DND-41 (cell line): Measurements from ENCODE around the gene PSTPIP2.

Experiments
- ATAC-seq: fragments of 200-7000 bp; cut with Tn5 transposase; 3 replicates; pipeline ENCODE4 v1.9.1; 2021; ENCODE audit warnings: low read depth; ENCODE audit not compliant: insufficient read depth
- DNase-seq: peaks from one replicate; pipeline ENCODE4 v3.0.0-alpha.2; 2020
- H2AFZ ChIP-seq: 2 replicates; pipeline ENCODE4 v1.6.0; 2012; ENCODE audit warnings: low read depth, low read length
- H3K27ac ChIP-seq: 2 replicates; pipeline ENCODE4 v1.5.1; 2012; ENCODE audit warnings: low read length, inconsistent platforms
- H3K27me3 ChIP-seq: fragments of 200-600 bp; sonication (generic); 2 replicates; pipeline ENCODE4 v1.6.0; 2012; ENCODE audit warnings: low read length, mild to moderate bottlenecking, inconsistent platforms; ENCODE audit not compliant: insufficient read depth, poor library complexity
- H3K36me3 ChIP-seq: 2 replicates; pipeline ENCODE4 v1.5.1; 2012; ENCODE audit warnings: low read length, inconsistent platforms; ENCODE audit not compliant: insufficient read depth
- H3K4me1 ChIP-seq: 2 replicates; pipeline ENCODE4 v1.5.1; 2012; ENCODE audit warnings: mild to moderate bottlenecking, low read length; ENCODE audit not compliant: insufficient read depth
- H3K4me2 ChIP-seq: 2 replicates; pipeline ENCODE4 v1.6.0; 2012; ENCODE audit warnings: mild to moderate bottlenecking, moderate library complexity, low read length, inconsistent platforms; ENCODE audit not compliant: insufficient read depth
- H3K4me3 ChIP-seq, 2 experiments: fragments of 200-600 bp in 1 of 2; shearing (Covaris generic) in 1 of 2; 2 replicates each; pipeline ENCODE4 v1.5.1; 2012 to 2016; ENCODE audit warnings: inconsistent platforms in 2 of 2, low read length in 2 of 2, mild to moderate bottlenecking in 2 of 2, low read depth in 1 of 2, moderate library complexity in 1 of 2
- H3K79me2 ChIP-seq: 2 replicates; pipeline ENCODE4 v1.6.0; 2012; ENCODE audit warnings: low read length, inconsistent platforms; ENCODE audit not compliant: insufficient read depth
- H3K9ac ChIP-seq: 2 replicates; pipeline ENCODE4 v1.6.0; 2012; ENCODE audit warnings: low read depth, mild to moderate bottlenecking, inconsistent platforms, low read length, moderate library complexity
- H3K9me3 ChIP-seq: 2 replicates; pipeline ENCODE4 v1.5.1; 2012; ENCODE audit warnings: low read length, moderate library complexity, mild to moderate bottlenecking, inconsistent platforms; ENCODE audit not compliant: insufficient read depth, severe bottlenecking
- H4K20me1 ChIP-seq: 2 replicates; pipeline ENCODE4 v1.6.0; 2012; ENCODE audit warnings: low read length; ENCODE audit not compliant: insufficient read depth
- EZH2 ChIP-seq: IDR thresholded peaks from 3 replicates; pipeline ENCODE4 v1.6.1; 2012; ENCODE audit warnings: borderline replicate concordance, low read depth, mild to moderate bottlenecking, moderate library complexity, low read length, inconsistent platforms; ENCODE audit not compliant: severe bottlenecking
- TF ChIP-seq, protein P1 (sequence below): IDR thresholded peaks from 2 replicates; pipeline ENCODE4 v1.5.1; 2012; ENCODE audit warnings: borderline replicate concordance, low read length, moderate library complexity, mild to moderate bottlenecking; ENCODE audit not compliant: poor library complexity, severe bottlenecking; ENCODE audit errors: extremely low read depth

The PSTPIP2 gene

GRCh38 chr18:45951016-45951714 lies 120.9 kb downstream of the PSTPIP2 start:
- H3K4me2 ChIP-seq = no peak overlapping the region
- H2AFZ ChIP-seq = no peak overlapping the region
- no peak overlapping the region for H3K9ac ChIP-seq
- peaks cover 5% of the 10 kb centered on the region for H3K79me2 ChIP-seq
- DNase-seq = no peak
- H4K20me1 ChIP-seq = 0 out of 2 replicates have a peak, but pooled peaks cover 3% of the 10 kb centered on the region
- no peaks in the 10 kb centered on the region for H3K4me1 ChIP-seq
- no peak for ATAC-seq
- no peak for TF ChIP-seq EZH2
- TF ChIP-seq, protein P1, sequence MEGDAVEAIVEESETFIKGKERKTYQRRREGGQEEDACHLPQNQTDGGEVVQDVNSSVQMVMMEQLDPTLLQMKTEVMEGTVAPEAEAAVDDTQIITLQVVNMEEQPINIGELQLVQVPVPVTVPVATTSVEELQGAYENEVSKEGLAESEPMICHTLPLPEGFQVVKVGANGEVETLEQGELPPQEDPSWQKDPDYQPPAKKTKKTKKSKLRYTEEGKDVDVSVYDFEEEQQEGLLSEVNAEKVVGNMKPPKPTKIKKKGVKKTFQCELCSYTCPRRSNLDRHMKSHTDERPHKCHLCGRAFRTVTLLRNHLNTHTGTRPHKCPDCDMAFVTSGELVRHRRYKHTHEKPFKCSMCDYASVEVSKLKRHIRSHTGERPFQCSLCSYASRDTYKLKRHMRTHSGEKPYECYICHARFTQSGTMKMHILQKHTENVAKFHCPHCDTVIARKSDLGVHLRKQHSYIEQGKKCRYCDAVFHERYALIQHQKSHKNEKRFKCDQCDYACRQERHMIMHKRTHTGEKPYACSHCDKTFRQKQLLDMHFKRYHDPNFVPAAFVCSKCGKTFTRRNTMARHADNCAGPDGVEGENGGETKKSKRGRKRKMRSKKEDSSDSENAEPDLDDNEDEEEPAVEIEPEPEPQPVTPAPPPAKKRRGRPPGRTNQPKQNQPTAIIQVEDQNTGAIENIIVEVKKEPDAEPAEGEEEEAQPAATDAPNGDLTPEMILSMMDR = no peak
- H3K27me3 ChIP-seq = no peaks in the 10 kb centered on the region
- H3K4me3 ChIP-seq = no peak overlapping the region
- H3K9me3 ChIP-seq = no peaks in the 10 kb centered on the region
- peaks cover 92% of the 10 kb centered on the region for H3K36me3 ChIP-seq
- no peak overlapping the region for H3K27ac ChIP-seq

GRCh38 chr18:45945669-45946068 lies 126.4 kb downstream of the PSTPIP2 start:
- Histone ChIP-seq H3K9ac (no peak overlapping the region), H2AFZ (no peak overlapping the region), H3K9me3 (no peaks in the 10 kb centered on the region), H4K20me1 (no peaks in the 10 kb centered on the region), H3K79me2 (no peaks in the 10 kb centered on the region), H3K27ac (no peak overlapping the region), H3K4me1 (no peaks in the 10 kb centered on the region), H3K36me3 (peaks cover 91% of the 10 kb centered on the region), H3K27me3 (no peaks in the 10 kb centered on the region), H3K4me3 (no peak overlapping the region), H3K4me2 (no peak overlapping the region)
- no peak for TF ChIP-seq EZH2
- DNase-seq (no peak), ATAC-seq (no peak)

GRCh38 chr18:45940724-45941123 lies 131.3 kb downstream of the PSTPIP2 start:
- Histone ChIP-seq H3K27ac (no peak overlapping the region), H2AFZ (no peak overlapping the region), H3K4me2 (no peak overlapping the region), H3K4me3 (no peak overlapping the region), H3K9me3 (no peaks in the 10 kb centered on the region), H3K4me1 (no peaks in the 10 kb centered on the region), H3K36me3 (peaks cover 78% of the 10 kb centered on the region), H3K79me2 (no peaks in the 10 kb centered on the region), H3K9ac (no peak overlapping the region), H4K20me1 (no peaks in the 10 kb centered on the region), H3K27me3 (no peaks in the 10 kb centered on the region)
- DNase-seq (no peak), ATAC-seq (no peak)
- TF ChIP-seq, protein P1 = no peak
- TF ChIP-seq EZH2 = no peak

- no peaks in the 10 kb centered on the region for H3K27me3 ChIP-seq
- H3K4me2 ChIP-seq = no peak overlapping the region
- H3K4me1 ChIP-seq = no peaks in the 10 kb centered on the region
- no peaks in the 10 kb centered on the region for H3K79me2 ChIP-seq
- H3K9me3 ChIP-seq = no peaks in the 10 kb centered on the region
- H3K9ac ChIP-seq = no peak overlapping the region
- H3K4me3 ChIP-seq = no peak overlapping the region
- peaks cover 72% of the 10 kb centered on the region for H3K36me3 ChIP-seq
- H4K20me1 ChIP-seq = no peaks in the 10 kb centered on the region
- ATAC-seq (no peak), DNase-seq (no peak)
- H2AFZ ChIP-seq = no peak overlapping the region
- TF ChIP-seq, protein P1 = no peak
- TF ChIP-seq EZH2 = no peak
- no peak overlapping the region for H3K27ac ChIP-seq
Observed at GRCh38 chr18:45939236-45939635, 132.8 kb downstream of the PSTPIP2 start.
